HepG2 (cell line): ENCODE data around the gene DYNC2I2. TPM values are rescaled to one million over a fixed set of nuclear protein-coding genes. Genes with fewer than 3 reads are reported as not detected.

ENCODE experiments used
- ATRX ChIP-seq: sonication (generic); formaldehyde crosslinking; IDR thresholded peaks from 2 replicates; pipeline ENCODE4 v1.4.0; 2020; ENCODE audit warnings: missing genetic modification reagents, borderline replicate concordance
- HMG20A ChIP-seq: IDR thresholded peaks from 2 replicates; pipeline ENCODE4 v1.6.1; 2016; ENCODE audit warnings: borderline replicate concordance
- JUND ChIP-seq: sonication (generic); formaldehyde crosslinking; IDR thresholded peaks from 2 replicates; pipeline ENCODE4 v1.8.0; 2022; ENCODE audit warnings: mild to moderate bottlenecking, missing genetic modification reagents
- NR2F6 ChIP-seq, 2 experiments: IDR thresholded peaks; 2 replicates each; pipeline ENCODE4 v1.6.1; 2016; ENCODE audit warnings: antibody characterized with exemption in 1 of 2, mild to moderate bottlenecking in 1 of 2
- PLRG1 ChIP-seq: fragments of 450-650 bp; conservative IDR thresholded peaks from 2 replicates; pipeline ENCODE4 v1.6.1; 2016
- PRDM15 ChIP-seq: sonication (generic); formaldehyde crosslinking; IDR thresholded peaks from 2 replicates; pipeline ENCODE4 v1.4.0; 2020; ENCODE audit warnings: missing genetic modification reagents
- TBL1XR1 ChIP-seq: fragments of 150-350 bp; IDR thresholded peaks from 2 replicates; pipeline ENCODE4 v1.6.1; 2014; ENCODE audit warnings: borderline replicate concordance, low read length; ENCODE audit not compliant: partially characterized antibody
- WIZ ChIP-seq: sonication (generic); formaldehyde crosslinking; IDR thresholded peaks from 2 replicates; pipeline ENCODE4 v1.5.1; 2020; ENCODE audit warnings: mild to moderate bottlenecking, missing genetic modification reagents
- ZBTB42 ChIP-seq: sonication (generic); formaldehyde crosslinking; IDR thresholded peaks from 2 replicates; pipeline ENCODE4 v1.5.0; 2020; ENCODE audit warnings: mild to moderate bottlenecking, missing genetic modification reagents
- ZC3H13 ChIP-seq: sonication (generic); formaldehyde crosslinking; IDR thresholded peaks from 2 replicates; pipeline ENCODE4 v1.8.1; 2023; ENCODE audit warnings: mild to moderate bottlenecking, missing genetic modification reagents, moderate library complexity
- ZNF20 ChIP-seq: sonication (generic); formaldehyde crosslinking; IDR thresholded peaks from 2 replicates; pipeline ENCODE4 v1.4.0; 2020; ENCODE audit warnings: mild to moderate bottlenecking, moderate library complexity, missing genetic modification reagents
- ZNF30 ChIP-seq: sonication (generic); formaldehyde crosslinking; IDR thresholded peaks from 2 replicates; pipeline ENCODE4 v1.5.0; 2020; ENCODE audit warnings: mild to moderate bottlenecking, missing genetic modification reagents
- ZNF687 ChIP-seq: sonication (generic); formaldehyde crosslinking; IDR thresholded peaks from 2 replicates; pipeline ENCODE4 v1.5.1; 2020; ENCODE audit warnings: mild to moderate bottlenecking, missing genetic modification reagents, moderate library complexity
- ZNF770 ChIP-seq: sonication (generic); formaldehyde crosslinking; IDR thresholded peaks from 2 replicates; pipeline ENCODE4 v1.5.0; 2020; ENCODE audit warnings: mild to moderate bottlenecking, missing genetic modification reagents
- ZNF777 ChIP-seq: sonication (generic); formaldehyde crosslinking; IDR thresholded peaks from 2 replicates; pipeline ENCODE4 v1.4.0; 2020; ENCODE audit warnings: missing genetic modification reagents
- polyA plus RNA-seq, 8 experiments: library from polyadenylated mRNA; depleted of rRNA in 3 of 8; stranded (reverse) in 7 of 8; unstranded in 1 of 8; fragments of >200 nt; fragmentation: Illumina TruSeq in 4 of 8; extraction: Trizol in 4 of 8; gene quantifications; 2 replicates each; pipeline versions ENCODE4 v1.2.1 to v1.2.3, GENCODE V29; 2011 to 2016; ENCODE audit warnings: low read depth in 4 of 8, missing spikeins in 1 of 8, mixed read lengths in 1 of 8; ENCODE audit not compliant: insufficient read depth in 1 of 8
- total RNA-seq, 5 experiments: library from RNA; depleted of rRNA; stranded (reverse); fragments of >200 nt; fragmentation: Illumina TruSeq; extraction: Trizol; gene quantifications; 2 replicates each; pipeline ENCODE4 v1.2.3, GENCODE V29; 2016; ENCODE audit warnings: low read depth in 1 of 5
- TF ChIP-seq, protein P1 (sequence below): sonication (generic); formaldehyde crosslinking; IDR thresholded peaks from 2 replicates; pipeline ENCODE4 v1.5.1; 2020; ENCODE audit warnings: missing genetic modification reagents, mild to moderate bottlenecking, borderline replicate concordance
- TF ChIP-seq, protein P2 (sequence below): sonication (generic); formaldehyde crosslinking; IDR thresholded peaks from 2 replicates; pipeline ENCODE4 v1.4.0; 2020; ENCODE audit warnings: mild to moderate bottlenecking, missing genetic modification reagents

The DYNC2I2 gene
- total and polyA plus RNA-seq, 2 of the 13 experiments (the other 11 are each of a cell fraction or from before 2014, with no cell fraction given): 13.7 to 40.2 TPM

DNA sequence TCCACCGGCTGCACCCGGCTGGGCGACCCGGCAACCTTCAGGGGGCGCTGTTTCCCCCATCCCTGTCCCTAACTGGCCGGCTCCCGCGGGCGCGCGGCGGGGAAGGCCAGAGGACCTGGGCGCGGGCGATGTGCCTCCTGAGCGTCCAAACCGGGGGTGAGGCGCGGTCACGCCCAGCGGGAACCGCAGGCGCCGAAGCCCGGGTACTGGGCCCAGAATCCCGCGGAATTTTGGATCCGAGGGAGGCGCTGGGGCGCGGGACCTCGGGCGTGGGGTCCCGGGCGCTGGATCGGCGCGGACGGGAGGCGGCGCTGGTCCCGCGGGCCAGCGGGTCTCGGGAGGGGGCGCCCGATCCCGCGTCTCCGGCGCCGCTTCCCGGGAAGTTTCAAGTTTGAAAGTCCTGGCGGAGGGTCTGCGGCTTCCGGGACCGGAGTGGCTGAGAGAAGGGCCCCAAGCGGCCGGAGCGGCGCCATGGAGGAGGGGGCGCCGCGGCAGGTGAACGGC lies 45.9 kb upstream of the DYNC2I2 start, which contains the start of gene PKN3 (continued):
- TF ChIP-seq, protein P1, sequence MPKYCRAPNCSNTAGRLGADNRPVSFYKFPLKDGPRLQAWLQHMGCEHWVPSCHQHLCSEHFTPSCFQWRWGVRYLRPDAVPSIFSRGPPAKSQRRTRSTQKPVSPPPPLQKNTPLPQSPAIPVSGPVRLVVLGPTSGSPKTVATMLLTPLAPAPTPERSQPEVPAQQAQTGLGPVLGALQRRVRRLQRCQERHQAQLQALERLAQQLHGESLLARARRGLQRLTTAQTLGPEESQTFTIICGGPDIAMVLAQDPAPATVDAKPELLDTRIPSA (CRISPR knock-in tag): 0 out of 2 replicates have a peak, but pooled peaks have one; percentile 41
- TF ChIP-seq, protein P2, sequence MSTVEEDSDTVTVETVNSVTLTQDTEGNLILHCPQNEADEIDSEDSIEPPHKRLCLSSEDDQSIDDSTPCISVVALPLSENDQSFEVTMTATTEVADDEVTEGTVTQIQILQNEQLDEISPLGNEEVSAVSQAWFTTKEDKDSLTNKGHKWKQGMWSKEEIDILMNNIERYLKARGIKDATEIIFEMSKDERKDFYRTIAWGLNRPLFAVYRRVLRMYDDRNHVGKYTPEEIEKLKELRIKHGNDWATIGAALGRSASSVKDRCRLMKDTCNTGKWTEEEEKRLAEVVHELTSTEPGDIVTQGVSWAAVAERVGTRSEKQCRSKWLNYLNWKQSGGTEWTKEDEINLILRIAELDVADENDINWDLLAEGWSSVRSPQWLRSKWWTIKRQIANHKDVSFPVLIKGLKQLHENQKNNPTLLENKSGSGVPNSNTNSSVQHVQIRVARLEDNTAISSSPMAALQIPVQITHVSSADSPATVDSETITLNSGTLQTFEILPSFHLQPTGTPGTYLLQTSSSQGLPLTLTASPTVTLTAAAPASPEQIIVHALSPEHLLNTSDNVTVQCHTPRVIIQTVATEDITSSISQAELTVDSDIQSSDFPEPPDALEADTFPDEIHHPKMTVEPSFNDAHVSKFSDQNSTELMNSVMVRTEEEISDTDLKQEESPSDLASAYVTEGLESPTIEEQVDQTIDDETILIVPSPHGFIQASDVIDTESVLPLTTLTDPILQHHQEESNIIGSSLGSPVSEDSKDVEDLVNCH (CRISPR knock-in tag): no peak
- TF ChIP-seq ZC3H13 (CRISPR knock-in tag) (no peak; the same call in 1 of the 2 replicates), ZBTB42 (CRISPR knock-in tag) (0 out of 2 replicates have a peak, but pooled peaks have one; percentile 17), ZNF777 (CRISPR knock-in tag) (peak; percentile 39; the same call in 1 of the 2 replicates), ZNF20 (CRISPR knock-in tag) (no peak), ATRX (CRISPR knock-in tag) (no peak), NR2F6 (IDR thresholded peaks at IDR 0.05) (no peak), NR2F6 (CRISPR knock-in tag; IDR thresholded peaks at IDR 0.05) (no peak), HMG20A (CRISPR knock-in tag) (no peak), ZNF30 (no peak), JUND (CRISPR knock-in tag) (no peak), PRDM15 (peak; percentile 93), TBL1XR1 (no peak), WIZ (CRISPR knock-in tag) (0 out of 2 replicates have a peak, but pooled peaks have one; percentile 24), ZNF687 (CRISPR knock-in tag) (peak; percentile 69), ZNF770 (CRISPR knock-in tag) (peak; percentile 74), PLRG1 (no peak)
